H1 (cell line): ENCODE measurements around the gene SPCS1. TPM values are rescaled to one million over a fixed set of nuclear protein-coding genes. Genes with fewer than 3 reads are reported as not detected.

ENCODE experiments used
- CTCF ChIA-PET: fragments of 300-600 bp; sonication (Branson Sonifier 250); formaldehyde crosslinking; loops from one replicate; lab custom pipeline; 2021; ENCODE audit not compliant: partially characterized antibody; lab: Charles Lee
- POLR2A ChIA-PET: fragments of 300-600 bp; sonication (Branson Sonifier 250); formaldehyde crosslinking; loops from one replicate; lab custom pipeline; 2021; ENCODE audit warnings: inconsistent platforms; ENCODE audit not compliant: partially characterized antibody; lab: Charles Lee
- DNase-seq, 2 experiments: peaks; one replicate each; pipeline versions ENCODE4 v3.0.0 to v3.0.0-alpha.2; 2010 to 2022; ENCODE audit warnings: low spot score in 2 of 2, low read depth in 1 of 2, mixed read lengths in 1 of 2
- FAIRE-seq: peaks from 2 replicates; lab custom pipeline; 2011; peaks lifted over from hg19 to GRCh38; lab: Jason Lieb, UNC
- H2AFZ ChIP-seq: 2 replicates; pipeline ENCODE4 v1.8.1; 2012; ENCODE audit warnings: low read length, inconsistent platforms
- H2AK5ac ChIP-seq: 2 replicates; pipeline ENCODE4 v1.6.1; 2013; ENCODE audit warnings: low read depth, low read length
- H2BK120ac ChIP-seq: replicated peaks from 2 replicates; pipeline ENCODE3; 2013; ENCODE audit warnings: low read depth, low read length, inconsistent platforms
- H2BK12ac ChIP-seq: 2 replicates; pipeline ENCODE4 v1.6.1; 2013; ENCODE audit warnings: low read depth, low read length
- H2BK15ac ChIP-seq: 2 replicates; pipeline ENCODE4 v1.6.1; 2013; ENCODE audit warnings: low read length
- H2BK20ac ChIP-seq: 2 replicates; pipeline ENCODE4 v1.6.1; 2013; ENCODE audit warnings: low read length
- H2BK5ac ChIP-seq: 2 replicates; pipeline ENCODE4 v1.6.1; 2013; ENCODE audit warnings: low read depth, low read length
- H3K14ac ChIP-seq: 2 replicates; pipeline ENCODE4 v1.6.1; 2013; ENCODE audit warnings: inconsistent platforms; ENCODE audit not compliant: insufficient read length
- H3K18ac ChIP-seq: 2 replicates; pipeline ENCODE4 v1.6.1; 2013; ENCODE audit warnings: low read length; ENCODE audit errors: extremely low read depth
- H3K23ac ChIP-seq: 2 replicates; pipeline ENCODE4 v1.6.1; 2013; ENCODE audit warnings: inconsistent platforms; ENCODE audit not compliant: insufficient read length
- H3K23me2 ChIP-seq: 2 replicates; pipeline ENCODE4 v1.6.1; 2013; ENCODE audit warnings: low read depth, low read length
- H3K27ac ChIP-seq: 2 replicates; pipeline ENCODE4 v1.6.1; 2011; ENCODE audit warnings: low read depth, low read length, inconsistent platforms
- H3K27me3 ChIP-seq, 4 experiments: replicated peaks in 1 of 4; 1 replicate in 1 of 4; 2 replicates in 3 of 4; pipeline versions ENCODE4 v1.6.1 to v1.8.1; 2011 to 2013; ENCODE audit warnings: low read length in 3 of 4, mild to moderate bottlenecking in 3 of 4, inconsistent platforms in 2 of 4, mixed read lengths in 2 of 4, moderate library complexity in 1 of 4; ENCODE audit not compliant: control insufficient read depth in 3 of 4, insufficient read depth in 3 of 4; ENCODE audit errors: extremely low read depth in 1 of 4
- H3K36me3 ChIP-seq, 4 experiments: 2 replicates each; pipeline versions ENCODE4 v1.6.1 to v1.8.1; 2011 to 2013; ENCODE audit warnings: mild to moderate bottlenecking in 4 of 4, low read length in 3 of 4, moderate library complexity in 2 of 4, control low read depth in 1 of 4, inconsistent platforms in 1 of 4; ENCODE audit not compliant: insufficient read depth in 4 of 4, control insufficient read depth in 2 of 4
- H3K4ac ChIP-seq: replicated peaks from 2 replicates; pipeline ENCODE3; 2013; ENCODE audit warnings: low read length, low read depth, mixed read lengths, inconsistent platforms; ENCODE audit not compliant: insufficient read length
- H3K4me1 ChIP-seq, 4 experiments: replicated peaks in 1 of 4; 1 replicate in 1 of 4; 2 replicates in 3 of 4; pipeline versions ENCODE4 v1.6.1 to v1.8.1; 2011 to 2013; ENCODE audit warnings: low read length in 3 of 4, inconsistent platforms in 2 of 4, mixed read lengths in 1 of 4; ENCODE audit not compliant: insufficient read depth in 4 of 4, control insufficient read depth in 3 of 4
- H3K4me2 ChIP-seq, 2 experiments: 2 replicates each; pipeline versions ENCODE4 v1.6.1 to v1.8.1; 2011 to 2013; ENCODE audit warnings: low read depth in 2 of 2, low read length in 2 of 2, control low read depth in 1 of 2, inconsistent platforms in 1 of 2, mild to moderate bottlenecking in 1 of 2; ENCODE audit not compliant: insufficient read depth in 1 of 2
- H3K4me3 ChIP-seq, 4 experiments: fragments of 200-600, 300-600 bp in 1 of 4; sonication (generic), shearing (Covaris generic), sonication (Bioruptor Twin) in 1 of 4; 2 replicates each; pipeline versions ENCODE4 v1.5.1 to v1.8.1; 2011 to 2016; ENCODE audit warnings: low read length in 4 of 4, low read depth in 3 of 4, control low read depth in 2 of 4, inconsistent platforms in 2 of 4, mild to moderate bottlenecking in 2 of 4, mixed read lengths in 1 of 4, moderate library complexity in 1 of 4; ENCODE audit not compliant: insufficient read depth in 2 of 4; ENCODE audit errors: extremely low read depth in 1 of 4
- H3K56ac ChIP-seq: replicated peaks from 2 replicates; pipeline ENCODE3; 2013; ENCODE audit warnings: low read depth, mild to moderate bottlenecking, mixed read lengths, low read length, inconsistent platforms; ENCODE audit not compliant: insufficient read length
- H3K79me1 ChIP-seq: 2 replicates; pipeline ENCODE4 v1.6.1; 2013; ENCODE audit warnings: low read depth, low read length, control low read depth
- H3K79me2 ChIP-seq, 2 experiments: 2 replicates each; pipeline versions ENCODE4 v1.6.1 to v1.8.1; 2012 to 2013; ENCODE audit warnings: low read length in 2 of 2, mild to moderate bottlenecking in 2 of 2, inconsistent platforms in 1 of 2; ENCODE audit not compliant: insufficient read depth in 2 of 2, control insufficient read depth in 1 of 2
- H3K9ac ChIP-seq, 4 experiments: replicated peaks in 1 of 4; 1 replicate in 1 of 4; 2 replicates in 3 of 4; pipeline versions ENCODE4 v1.6.1 to v1.8.1; 2011 to 2013; ENCODE audit warnings: low read depth in 3 of 4, low read length in 3 of 4, control low read depth in 2 of 4, mild to moderate bottlenecking in 2 of 4, moderate library complexity in 2 of 4, inconsistent platforms in 1 of 4; ENCODE audit errors: extremely low read depth in 1 of 4
- H3K9me3 ChIP-seq, 2 experiments: 2 replicates each; pipeline versions ENCODE4 v1.6.1 to v1.8.1; 2012 to 2013; ENCODE audit warnings: mild to moderate bottlenecking in 2 of 2, moderate library complexity in 2 of 2, control low read depth in 1 of 2, inconsistent platforms in 1 of 2, low read depth in 1 of 2, low read length in 1 of 2, mixed read lengths in 1 of 2; ENCODE audit not compliant: insufficient read depth in 2 of 2
- H4K20me1 ChIP-seq, 2 experiments: replicated peaks in 1 of 2; 2 replicates each; pipeline versions ENCODE3 to v1.8.1; 2011 to 2013; ENCODE audit warnings: inconsistent platforms in 2 of 2, low read length in 2 of 2, mild to moderate bottlenecking in 1 of 2; ENCODE audit not compliant: insufficient read depth in 2 of 2, control insufficient read depth in 1 of 2
- H4K5ac ChIP-seq: 2 replicates; pipeline ENCODE4 v1.6.1; 2013; ENCODE audit warnings: low read length, low read depth, mixed read lengths, inconsistent platforms; ENCODE audit not compliant: insufficient read length
- H4K8ac ChIP-seq: 2 replicates; pipeline ENCODE4 v1.8.0; 2013; ENCODE audit warnings: mild to moderate bottlenecking, moderate library complexity, low read length, inconsistent platforms; ENCODE audit not compliant: insufficient read depth; ENCODE audit errors: extremely low read depth
- H4K91ac ChIP-seq: replicated peaks from 2 replicates; pipeline ENCODE3; 2013; ENCODE audit warnings: low read length, mixed read lengths, inconsistent platforms; ENCODE audit not compliant: insufficient read length
- WGBS, 2 experiments: shearing (Covaris generic) in 1 of 2; methylation state at CpG; one replicate each; pipeline versions ENCODE4 v1.1.6 to v1.1.7; 2013 to 2015; ENCODE audit warnings: low lambda C conversion rate in 2 of 2, mixed read lengths in 2 of 2, inconsistent platforms in 1 of 2, low coverage in 1 of 2, missing lambda C conversion rate in 1 of 2; ENCODE audit not compliant: insufficient replicate concordance in 2 of 2, insufficient coverage in 1 of 2, insufficient read length in 1 of 2; ENCODE audit errors: extremely low coverage in 1 of 2, missing lambda C conversion rate in 1 of 2; 5-methylcytosine and 5-hydroxymethylcytosine counted together
- polyA plus RNA-seq, 7 experiments: library from polyadenylated mRNA; depleted of rRNA in 3 of 7; stranded (reverse) in 5 of 7; unstranded in 2 of 7; fragments of >200 nt in 5 of 7; fragments of 200-250 nt in 2 of 7; gene quantifications; 1 replicate in 5 of 7; 2 replicates in 1 of 7; 4 replicates in 1 of 7; pipeline versions ENCODE4 v1.2.1 to v1.2.3, GENCODE V29; 2011 to 2013; ENCODE audit warnings: missing spikeins in 2 of 7, mixed read lengths in 2 of 7
- total RNA-seq: library from RNA; stranded (reverse); fragmentation: NEBNext Ultra II Directional; extraction: Animal tissue kit (Norgen Biotek cat#: 25700); gene quantifications from 2 replicates; pipeline ENCODE4 v1.2.1, GENCODE V29; 2021

Gene SPCS1
- total and polyA plus RNA-seq, 2 of the 8 experiments (the other 6 are each of a cell fraction or from before 2014, with no cell fraction given), result 104 to 191 TPM

GRCh38 chr3:52685285-52685708, 20.6 kb upstream of the SPCS1 start:
- POLR2A ChIA-PET, result interaction anchor here (0.8 to 16.2 kb wide), 10 partner anchors 8 to 346 kb away, joined by 3 to 347 read pairs (median 6); partner anchors contain the start of genes GLT8D1 and SPCS1
- Histone ChIP-seq H3K56ac (peak overlapping the region; percentile 50), H3K23ac (no peak overlapping the region), H4K5ac (no peak overlapping the region), H3K27me3 (no peaks in the 10 kb centered on the region), H3K9ac (peak overlapping the region; percentile 76 to 99 (median 94)), H3K79me2 (peaks cover 9 to 78% of the 10 kb centered on the region in 2 experiments), H2AFZ (0 out of 2 replicates have a peak overlapping the region, but pooled peaks have one; percentile 25), H3K4me3 (peak overlapping the region; percentile 75 to 99 (median 94)), H2BK12ac (no peak overlapping the region), H3K79me1 (peaks cover 5% of the 10 kb centered on the region; the same call in 1 of the 2 replicates), H3K23me2 (no peaks in the 10 kb centered on the region), H3K4me1 (peaks cover 0 to 2% (median under 1%) of the 10 kb centered on the region in 4 experiments; a peak in 3 of 7 replicates), H3K36me3 (peaks cover 30 to 40% (median 32%) of the 10 kb centered on the region in 4 experiments), H4K20me1 (peaks cover 0 to 1% of the 10 kb centered on the region in 2 experiments), H3K4me2 (peak overlapping the region; percentile 45 to 60), H3K14ac (no peak overlapping the region), H2AK5ac (no peak overlapping the region), H3K18ac (no peak overlapping the region), H2BK15ac (no peak overlapping the region), H3K27ac (peak overlapping the region; percentile 92; the same call in 1 of the 2 replicates), H2BK120ac (no peak overlapping the region), H2BK20ac (no peak overlapping the region), H3K9me3 (no peaks in the 10 kb centered on the region), H4K91ac (no peak overlapping the region), H2BK5ac (no peak overlapping the region), H3K4ac (no peak overlapping the region), H4K8ac (peak overlapping the region; percentile 98)
- CTCF ChIA-PET, result interaction anchor here (1.0 kb wide), 1 partner anchor 20 kb away, joined by 3 read pairs; no protein-coding TSS in a partner anchor
- 0% methylated on average over 29 of the region's 41 CpGs; no CpG with 5 or more reads in 1 of the 2 experiments for WGBS, 2 experiments
- no peak for FAIRE-seq
- DNase-seq, result no peak
